HCT116 (cell line): ENCODE measurements around the gene GRHPR. TPM values are rescaled to one million over a fixed set of nuclear protein-coding genes. Genes with fewer than 3 reads are reported as not detected.

Experiments used
- ATAC-seq: fragments of 200-7000 bp; cut with Tn5 transposase; 2 replicates; pipeline ENCODE4 v1.9.1; 2020; ENCODE audit warnings: mild to moderate bottlenecking, moderate library complexity
- BruUV-seq: library from RNA; stranded (reverse); fragments of 400-500 nt; replicated peaks from 2 replicates; lab custom pipeline; 2021; lab: Mats Ljungman, UMichigan
- CTCF ChIA-PET: fragments of 300-600 bp; sonication (Branson Sonifier 250); formaldehyde crosslinking; loops from one replicate; lab custom pipeline; 2021; ENCODE audit warnings: antibody characterized with exemption; lab: Charles Lee
- POLR2A ChIA-PET: fragments of 300-600, 350-600 bp; sonication (Branson Sonifier 250); formaldehyde crosslinking; loops from one replicate; lab custom pipeline; 2021; ENCODE audit warnings: antibody characterized with exemption; lab: Charles Lee
- RAD21 ChIA-PET, 2 experiments: fragments of 300-600 bp; sonication (Branson Sonifier 250); formaldehyde crosslinking; loops; one replicate each; lab custom pipeline; 2023; ENCODE audit warnings: low total read pairs in 2 of 2; ENCODE audit not compliant: uncharacterized antibody in 2 of 2, unreplicated experiment in 2 of 2, low non-redundant PET in 1 of 2; lab: Charles Lee
- DNase-seq: peaks from one replicate; pipeline ENCODE4 v3.0.0-alpha.2; 2010; ENCODE audit warnings: low read depth, low spot score
- H2AFZ ChIP-seq: fragments of 200-600 bp; shearing (Covaris generic), sonication (generic); 2 replicates; pipeline ENCODE4 v1.6.1; 2017; ENCODE audit warnings: low read depth, mixed run types, mixed read lengths, antibody characterized with exemption, low read length; ENCODE audit not compliant: poor library complexity, severe bottlenecking
- H3K27ac ChIP-seq: 2 replicates; pipeline ENCODE4 v1.5.1; 2012; ENCODE audit warnings: low read depth, low read length
- H3K27me3 ChIP-seq: fragments of 200-600 bp; sonication (generic); 2 replicates; pipeline ENCODE4 v1.6.1; 2016; ENCODE audit warnings: mixed run types, low read length, mixed read lengths; ENCODE audit not compliant: insufficient read depth
- H3K36me3 ChIP-seq, 2 experiments: fragments of 200-500 bp in 1 of 2; fragments of 200-600 bp in 1 of 2; sonication (Bioruptor generic) in 1 of 2; sonication (generic) in 1 of 2; 2 replicates each; pipeline versions ENCODE4 v1.5.1 to v1.6.1; 2014 to 2016; ENCODE audit warnings: low read length in 2 of 2, inconsistent platforms in 1 of 2, mixed read lengths in 1 of 2, mixed run types in 1 of 2; ENCODE audit not compliant: insufficient read depth in 2 of 2, control insufficient read depth in 1 of 2
- H3K4me1 ChIP-seq, 2 experiments: fragments of 200-600 bp in 1 of 2; sonication (generic) in 1 of 2; 2 replicates each; pipeline versions ENCODE4 v1.5.1 to v1.6.1; 2012 to 2017; ENCODE audit warnings: low read length in 2 of 2, inconsistent platforms in 1 of 2, mild to moderate bottlenecking in 1 of 2, mixed read lengths in 1 of 2, mixed run types in 1 of 2, moderate library complexity in 1 of 2; ENCODE audit not compliant: insufficient read depth in 2 of 2, control insufficient read depth in 1 of 2
- H3K4me2 ChIP-seq: fragments of 200-600 bp; sonication (generic); 2 replicates; pipeline ENCODE4 v1.6.1; 2017; ENCODE audit warnings: mixed run types, low read length, mixed read lengths
- H3K4me3 ChIP-seq, 2 experiments: fragments of 200-600 bp in 1 of 2; sonication (generic) in 1 of 2; replicated peaks in 1 of 2; 2 replicates each; pipeline ENCODE4 v1.5.1; 2011 to 2016; ENCODE audit warnings: low read length in 2 of 2, control low read depth in 1 of 2, low read depth in 1 of 2, mild to moderate bottlenecking in 1 of 2, mixed read lengths in 1 of 2, mixed run types in 1 of 2
- H3K79me2 ChIP-seq: fragments of 200-600 bp; sonication (generic); 2 replicates; pipeline ENCODE4 v1.6.1; 2017; ENCODE audit warnings: mild to moderate bottlenecking, mixed run types, low read length, moderate library complexity, mixed read lengths; ENCODE audit not compliant: insufficient read depth
- H3K9ac ChIP-seq: fragments of 200-600 bp; sonication (generic); 2 replicates; pipeline ENCODE4 v1.6.1; 2016; ENCODE audit warnings: low read length, mixed read lengths
- H3K9me2 ChIP-seq: fragments of 200-600 bp; sonication (generic), shearing (Covaris generic); 2 replicates; pipeline ENCODE4 v1.6.1; 2017; ENCODE audit warnings: mixed run types, mild to moderate bottlenecking, moderate library complexity; ENCODE audit not compliant: insufficient read depth
- H3K9me3 ChIP-seq, 2 experiments: fragments of 200-500 bp in 1 of 2; fragments of 200-600 bp in 1 of 2; sonication (Bioruptor generic) in 1 of 2; sonication (generic) in 1 of 2; 2 replicates each; pipeline ENCODE4 v1.6.1; 2014 to 2017; ENCODE audit warnings: low read length in 2 of 2, mixed read lengths in 2 of 2, inconsistent platforms in 1 of 2, low read depth in 1 of 2, mild to moderate bottlenecking in 1 of 2, mixed run types in 1 of 2, moderate library complexity in 1 of 2; ENCODE audit not compliant: control insufficient read depth in 1 of 2, insufficient read depth in 1 of 2
- H4K20me1 ChIP-seq: fragments of 200-600 bp; sonication (generic), shearing (Covaris generic); 2 replicates; pipeline ENCODE4 v1.6.1; 2017; ENCODE audit warnings: mixed run types, mild to moderate bottlenecking, moderate library complexity; ENCODE audit not compliant: insufficient read depth
- ATF3 ChIP-seq: IDR thresholded peaks from 2 replicates; pipeline ENCODE4 v1.6.1; 2012
- CEBPB ChIP-seq: IDR thresholded peaks from 2 replicates; pipeline ENCODE4 v1.6.1; 2012; ENCODE audit warnings: low read depth
- CTCF ChIP-seq, 3 experiments: fragments of 200-600 bp in 1 of 3; sonication (generic) in 1 of 3; IDR thresholded peaks in 2 of 3; conservative IDR thresholded peaks in 1 of 3; 2 replicates each; pipeline ENCODE4 v1.5.1; 2012 to 2017; ENCODE audit warnings: low read depth in 2 of 3, low read length in 2 of 3, antibody characterized with exemption in 1 of 3, borderline replicate concordance in 1 of 3, control low read depth in 1 of 3, mild to moderate bottlenecking in 1 of 3, mixed read lengths in 1 of 3, mixed run types in 1 of 3, moderate library complexity in 1 of 3; ENCODE audit not compliant: insufficient read depth in 1 of 3
- ELF1 ChIP-seq: IDR thresholded peaks from 2 replicates; pipeline ENCODE4 v1.6.1; 2012; ENCODE audit warnings: low read depth, borderline replicate concordance
- EZH2 ChIP-seq: fragments of 200-600 bp; sonication (generic); IDR thresholded peaks from 2 replicates; pipeline ENCODE4 v1.6.1; 2017; ENCODE audit warnings: antibody characterized with exemption, mixed run types
- JUND ChIP-seq: IDR thresholded peaks from 2 replicates; pipeline ENCODE4 v1.6.1; 2012
- POLR2AphosphoS5 ChIP-seq: IDR thresholded peaks from 2 replicates; pipeline ENCODE4 v1.6.1; 2011; ENCODE audit warnings: mild to moderate bottlenecking, low read depth, low read length, moderate library complexity
- SIN3A ChIP-seq: IDR thresholded peaks from 2 replicates; pipeline ENCODE4 v1.6.1; 2012; ENCODE audit warnings: low read depth
- SRF ChIP-seq: IDR thresholded peaks from 2 replicates; pipeline ENCODE4 v1.6.1; 2012; ENCODE audit warnings: low read depth
- ZFX ChIP-seq: fragments of 450-650 bp; IDR thresholded peaks from 2 replicates; pipeline ENCODE4 v1.6.1; 2017
- ZNF274 ChIP-seq: fragments of 200-500 bp; sonication (Bioruptor generic); IDR thresholded peaks from 2 replicates; pipeline ENCODE4 v1.6.1; 2014; ENCODE audit warnings: mild to moderate bottlenecking, low read depth, low read length, inconsistent platforms
- intact Hi-C: fragments of 100-400 bp; cut with micrococcal nuclease; formaldehyde crosslinking; loops from 2 replicates; pipeline ENCODE4 v1.10.0; 2022
- total RNA-seq: library from RNA; stranded (reverse); gene quantifications from one replicate; pipeline ENCODE4 v1.2.1, GENCODE V29; 2021; ENCODE audit not compliant: unreplicated experiment

Gene GRHPR
- total RNA-seq, 1 experiment from 2014 or later: 106 TPM

GRCh38 chr9:37433867-37434371, 11.4 kb downstream of the GRHPR start (continued):
- TF ChIP-seq JUND (no peak), ELF1 (no peak), ATF3 (no peak), SRF (no peak), EZH2 (no peak)

GRCh38 chr9:37436540-37436939, 14.0 kb downstream of the GRHPR start:
- POLR2A ChIA-PET: no interaction called here

GRCh38 chr9:37437010-37437409, 14.5 kb downstream of the GRHPR start:
- Histone ChIP-seq H3K9ac (no peak overlapping the region), H3K4me2 (no peak overlapping the region), H3K9me3 (no peaks in the 10 kb centered on the region)
- TF ChIP-seq JUND (no peak), SIN3A (no peak), POLR2AphosphoS5 (no peak), ZFX (no peak), CTCF (IDR thresholded peaks at IDR 0.05 in 2 of 3, conservative IDR thresholded peaks at IDR 0.05 in 1 of 3; ENCODE audit: borderline replicate concordance in 1 of 3, insufficient read depth in 1 of 3, low read depth in 2 of 3, low read length in 2 of 3) (no peak), ELF1 (no peak), CEBPB (no peak), EZH2 (no peak)
- TF ChIP-seq, all 23 proteins: peak for 0
- no peak for ATAC-seq
- H3K4me3 ChIP-seq: no peak overlapping the region
- no peak overlapping the region for H2AFZ ChIP-seq
- no TSS peak for BruUV-seq
- H4K20me1 ChIP-seq: peaks cover 16% of the 10 kb centered on the region; the same call in 1 of the 2 replicates
- ChIA-PET CTCF (no interaction called here), RAD21 (no interaction called here), POLR2A (no interaction called here)
- H3K36me3 ChIP-seq: peaks cover 40 to 81% of the 10 kb centered on the region in 2 experiments
- no peaks in the 10 kb centered on the region for H3K4me1 ChIP-seq
- no peaks in the 10 kb centered on the region for H3K9me2 ChIP-seq
- no peaks in the 10 kb centered on the region for H3K27me3 ChIP-seq
- intact Hi-C loops: no loop called here
- no peak for DNase-seq
- H3K79me2 ChIP-seq: peaks cover 79% of the 10 kb centered on the region
- no peak overlapping the region for H3K27ac ChIP-seq

More at GRCh38 chr9:37436540-37436939, 14.0 kb downstream of the GRHPR start:
- H4K20me1 ChIP-seq: peaks cover 16% of the 10 kb centered on the region; the same call in 1 of the 2 replicates
- no peaks in the 10 kb centered on the region for H3K9me3 ChIP-seq
- intact Hi-C loops: no loop called here
- H3K4me3 ChIP-seq: no peak overlapping the region
- H3K27me3 ChIP-seq: no peaks in the 10 kb centered on the region
- H3K9me2 ChIP-seq: no peaks in the 10 kb centered on the region
- no peak overlapping the region for H3K4me2 ChIP-seq
- no peak overlapping the region for H3K27ac ChIP-seq
- no peaks in the 10 kb centered on the region for H3K4me1 ChIP-seq
- H3K9ac ChIP-seq: no peak overlapping the region
- DNase-seq (no peak), ATAC-seq (no peak)
- no TSS peak for BruUV-seq
- peaks cover 41 to 81% of the 10 kb centered on the region in 2 experiments for H3K36me3 ChIP-seq
- H3K79me2 ChIP-seq: peaks cover 74% of the 10 kb centered on the region
- TF ChIP-seq ZNF274: no peak
- TF ChIP-seq CEBPB: no peak
- TF ChIP-seq POLR2AphosphoS5: no peak
- ChIA-PET RAD21 (no interaction called here), CTCF (no interaction called here)
- no peak overlapping the region for H2AFZ ChIP-seq
